ENCODE measurements around the gene TERT.

Gene TERT

DNA sequence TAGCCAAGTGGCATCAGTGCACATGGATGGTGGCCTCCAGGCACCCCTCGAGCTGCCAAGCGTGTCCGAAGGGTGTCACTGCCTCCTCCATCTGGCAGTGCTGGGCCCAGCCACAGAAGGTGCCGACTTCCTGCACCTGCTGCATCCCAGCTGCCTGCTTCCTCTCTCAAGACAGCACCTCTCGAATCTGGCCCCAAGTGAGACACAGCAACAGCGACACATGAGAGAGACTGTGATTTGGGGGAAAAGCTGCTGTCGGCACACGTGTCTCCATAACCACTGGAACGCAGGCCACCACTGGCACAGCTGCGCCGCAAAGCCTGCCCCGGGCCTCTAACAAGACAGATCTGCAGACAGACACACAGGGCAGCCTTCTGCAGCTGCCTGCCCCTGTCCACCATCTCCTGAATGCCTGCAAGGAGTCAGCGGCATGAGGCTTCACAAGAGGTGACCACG is 41.3 kb upstream of the TERT start:
- Histone ChIP-seq H3K4me3 (ENCODE audit: low read depth, low read length) (no peak overlapping the region), H3K23ac (ENCODE audit: low read length) (no peak overlapping the region), H3K36me3 (ENCODE audit: control insufficient read depth in 1 of 2, insufficient read depth in 2 of 2, low read length in 2 of 2) (peaks cover 75 to 83% of the 10 kb centered on the region in 2 experiments), H3K79me1 (ENCODE audit: low read length) (no peaks in the 10 kb centered on the region), H2BK120ac (ENCODE audit: insufficient read depth, low read length, poor library complexity) (no peak overlapping the region), H3K14ac (ENCODE audit: low read length) (no peak overlapping the region), H4K12ac (ENCODE audit: low read depth, low read length) (no peak overlapping the region), H3K4me2 (ENCODE audit: low read length) (no peak overlapping the region), H3K27me3 (ENCODE audit: insufficient read depth, low read length) (no peaks in the 10 kb centered on the region), H3K4me1 (ENCODE audit: control insufficient read depth in 1 of 2, insufficient read depth in 2 of 2, low read length in 2 of 2) (no peaks in the 10 kb centered on the region), H4K91ac (ENCODE audit: low read depth, low read length) (no peak overlapping the region), H3K9ac (ENCODE audit: low read length) (no peak overlapping the region), H4K8ac (ENCODE audit: low read depth, low read length) (no peak overlapping the region), H2BK12ac (ENCODE audit: low read length) (no peak overlapping the region), H3K9me3 (ENCODE audit: insufficient read depth, low read depth, low read length) (peaks cover 6% of the 10 kb centered on the region), H3K18ac (ENCODE audit: low read length) (no peak overlapping the region), H2AK5ac (ENCODE audit: low read length) (no peak overlapping the region), H3K27ac (ENCODE audit: low read depth, low read length) (no peak overlapping the region), H3K79me2 (ENCODE audit: control insufficient read depth, insufficient read depth, low read length, poor library complexity) (no peaks in the 10 kb centered on the region), H2BK5ac (ENCODE audit: low read depth, low read length, poor library complexity) (no peak overlapping the region), H2AFZ (ENCODE audit: insufficient read depth, low read length, poor library complexity) (no peak overlapping the region), H3K4ac (ENCODE audit: low read depth, low read length) (no peak overlapping the region)
- no peak for DNase-seq
- no CpG with 5 or more reads among the region's 14 CpGs for WGBS (ENCODE audit: extremely low coverage, insufficient coverage, insufficient read length)

GRCh38 chr5:1335540-1336095 is 40.8 kb upstream of the TERT start:
- Histone ChIP-seq H3K4ac (ENCODE audit: low read depth, low read length) (no peak overlapping the region), H3K9me3 (ENCODE audit: insufficient read depth, low read depth, low read length) (peaks cover 11% of the 10 kb centered on the region), H3K4me3 (ENCODE audit: low read depth, low read length) (no peak overlapping the region), H3K23ac (ENCODE audit: low read length) (no peak overlapping the region), H3K4me1 (ENCODE audit: control insufficient read depth in 1 of 2, insufficient read depth in 2 of 2, low read length in 2 of 2) (no peaks in the 10 kb centered on the region), H4K8ac (ENCODE audit: low read depth, low read length) (no peak overlapping the region), H3K27me3 (ENCODE audit: insufficient read depth, low read length) (no peaks in the 10 kb centered on the region), H3K79me1 (ENCODE audit: low read length) (no peaks in the 10 kb centered on the region), H2BK5ac (ENCODE audit: low read depth, low read length, poor library complexity) (no peak overlapping the region), H3K27ac (ENCODE audit: low read depth, low read length) (no peak overlapping the region), H2BK12ac (ENCODE audit: low read length) (no peak overlapping the region), H4K91ac (ENCODE audit: low read depth, low read length) (no peak overlapping the region), H3K18ac (ENCODE audit: low read length) (no peak overlapping the region), H4K12ac (ENCODE audit: low read depth, low read length) (no peak overlapping the region), H3K14ac (ENCODE audit: low read length) (no peak overlapping the region), H2AK5ac (ENCODE audit: low read length) (no peak overlapping the region), H3K36me3 (ENCODE audit: control insufficient read depth in 1 of 2, insufficient read depth in 2 of 2, low read length in 2 of 2) (peaks cover 79 to 84% of the 10 kb centered on the region in 2 experiments), H3K4me2 (ENCODE audit: low read length) (no peak overlapping the region), H2BK120ac (ENCODE audit: insufficient read depth, low read length, poor library complexity) (no peak overlapping the region), H2AFZ (ENCODE audit: insufficient read depth, low read length, poor library complexity) (no peak overlapping the region), H3K79me2 (ENCODE audit: control insufficient read depth, insufficient read depth, low read length, poor library complexity) (no peaks in the 10 kb centered on the region), H3K9ac (ENCODE audit: low read length) (no peak overlapping the region)
- no peak for DNase-seq
- WGBS (ENCODE audit: extremely low coverage, insufficient coverage, insufficient read length), result no CpG with 5 or more reads among the region's 19 CpGs

- H3K23ac ChIP-seq (ENCODE audit: low read length), result no peak overlapping the region
- no peak overlapping the region for H2BK5ac ChIP-seq (ENCODE audit: low read depth, low read length, poor library complexity)
- DNase-seq, result no peak
- no peaks in the 10 kb centered on the region for H3K79me1 ChIP-seq (ENCODE audit: low read length)
- peaks cover 15% of the 10 kb centered on the region for H3K9me3 ChIP-seq (ENCODE audit: insufficient read depth, low read depth, low read length)
- H4K8ac ChIP-seq (ENCODE audit: low read depth, low read length), result no peak overlapping the region
- H3K4me2 ChIP-seq (ENCODE audit: low read length), result no peak overlapping the region
- no peak overlapping the region for H4K12ac ChIP-seq (ENCODE audit: low read depth, low read length)
- H3K27ac ChIP-seq (ENCODE audit: low read depth, low read length), result no peak overlapping the region
- H3K18ac ChIP-seq (ENCODE audit: low read length), result no peak overlapping the region
- no peak overlapping the region for H2AFZ ChIP-seq (ENCODE audit: insufficient read depth, low read length, poor library complexity)
- no CpG with 5 or more reads among the region's 32 CpGs for WGBS (ENCODE audit: extremely low coverage, insufficient coverage, insufficient read length)
- H3K4me3 ChIP-seq (ENCODE audit: low read depth, low read length), result no peak overlapping the region
- H3K79me2 ChIP-seq (ENCODE audit: control insufficient read depth, insufficient read depth, low read length, poor library complexity), result no peaks in the 10 kb centered on the region
- no peak overlapping the region for H3K14ac ChIP-seq (ENCODE audit: low read length)
- H2BK120ac ChIP-seq (ENCODE audit: insufficient read depth, low read length, poor library complexity), result no peak overlapping the region
- no peak overlapping the region for H2AK5ac ChIP-seq (ENCODE audit: low read length)
- H3K4ac ChIP-seq (ENCODE audit: low read depth, low read length), result no peak overlapping the region
- no peak overlapping the region for H3K9ac ChIP-seq (ENCODE audit: low read length)
- H3K36me3 ChIP-seq (ENCODE audit: control insufficient read depth in 1 of 2, insufficient read depth in 2 of 2, low read length in 2 of 2), result peaks cover 79 to 84% of the 10 kb centered on the region in 2 experiments
- no peak overlapping the region for H4K91ac ChIP-seq (ENCODE audit: low read depth, low read length)
- H3K4me1 ChIP-seq (ENCODE audit: control insufficient read depth in 1 of 2, insufficient read depth in 2 of 2, low read length in 2 of 2), result no peaks in the 10 kb centered on the region
- H2BK12ac ChIP-seq (ENCODE audit: low read length), result no peak overlapping the region
- no peaks in the 10 kb centered on the region for H3K27me3 ChIP-seq (ENCODE audit: insufficient read depth, low read length)
Observed at GRCh38 chr5:1334831-1335539, 40.1 kb upstream of the TERT start.

DNA sequence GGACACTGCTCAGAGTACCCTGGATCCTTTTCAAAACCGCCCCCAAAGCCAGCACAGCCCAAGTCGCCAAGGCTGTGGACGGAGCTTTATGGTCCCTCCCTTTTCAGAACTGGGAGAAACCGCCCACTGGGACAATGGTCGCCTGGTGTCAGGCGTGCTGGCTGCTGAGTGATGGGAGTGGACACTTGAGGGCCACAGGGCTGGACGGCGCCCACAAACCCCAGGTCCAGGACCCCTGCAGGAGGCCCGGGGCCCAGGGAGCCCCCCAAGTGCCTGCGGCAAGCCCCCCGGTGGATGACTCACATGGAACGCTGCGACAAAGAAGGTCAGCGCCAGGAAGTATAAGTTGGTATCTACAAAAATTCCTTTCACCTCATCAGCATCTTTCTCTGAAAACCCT is 39.1 kb upstream of the TERT start:
- Histone ChIP-seq H3K4me1 (ENCODE audit: control insufficient read depth in 1 of 2, insufficient read depth in 2 of 2, low read length in 2 of 2) (no peaks in the 10 kb centered on the region), H2BK5ac (ENCODE audit: low read depth, low read length, poor library complexity) (no peak overlapping the region), H3K23ac (ENCODE audit: low read length) (no peak overlapping the region), H4K12ac (ENCODE audit: low read depth, low read length) (no peak overlapping the region), H3K27ac (ENCODE audit: low read depth, low read length) (no peak overlapping the region), H3K4ac (ENCODE audit: low read depth, low read length) (no peak overlapping the region), H4K8ac (ENCODE audit: low read depth, low read length) (no peak overlapping the region), H3K79me1 (ENCODE audit: low read length) (no peaks in the 10 kb centered on the region), H3K36me3 (ENCODE audit: control insufficient read depth in 1 of 2, insufficient read depth in 2 of 2, low read length in 2 of 2) (peaks cover 78 to 86% of the 10 kb centered on the region in 2 experiments), H2BK120ac (ENCODE audit: insufficient read depth, low read length, poor library complexity) (no peak overlapping the region), H3K27me3 (ENCODE audit: insufficient read depth, low read length) (no peaks in the 10 kb centered on the region), H4K91ac (ENCODE audit: low read depth, low read length) (no peak overlapping the region), H3K9ac (ENCODE audit: low read length) (no peak overlapping the region), H3K9me3 (ENCODE audit: insufficient read depth, low read depth, low read length) (peaks cover 20% of the 10 kb centered on the region), H3K18ac (ENCODE audit: low read length) (no peak overlapping the region), H3K79me2 (ENCODE audit: control insufficient read depth, insufficient read depth, low read length, poor library complexity) (no peaks in the 10 kb centered on the region), H2BK12ac (ENCODE audit: low read length) (no peak overlapping the region), H2AFZ (ENCODE audit: insufficient read depth, low read length, poor library complexity) (no peak overlapping the region), H3K14ac (ENCODE audit: low read length) (no peak overlapping the region), H3K4me3 (ENCODE audit: low read depth, low read length) (no peak overlapping the region), H2AK5ac (ENCODE audit: low read length) (no peak overlapping the region), H3K4me2 (ENCODE audit: low read length) (no peak overlapping the region)
- DNase-seq, result no peak
- WGBS (ENCODE audit: extremely low coverage, insufficient coverage, insufficient read length), result no CpG with 5 or more reads among the region's 14 CpGs

Measured in trophoblast cell (in vitro differentiated cells and primary cell).